Stimulated activated CD8-positive, alpha-beta memory T cell treated with anti-CD3 and anti-CD28 coated beads, Interleukin-7, amount 100 ng/mL, for 1 hour (primary cell): Measurements from ENCODE around the gene COL20A1.

ENCODE experiments used
- DNase-seq, 2 donors: peaks; one replicate each; pipeline ENCODE4 v3.0.0-alpha.2; 2020; ENCODE audit warnings: low read depth in 2 of 2

The COL20A1 gene

GRCh38 chr20:63320041-63320511 is 27.1 kb downstream of the COL20A1 start:
- DNase-seq: no peak

- DNase-seq: no peak
These were observed 27.7 kb downstream of the COL20A1 start for GRCh38 chr20:63320616-63321147.

- DNase-seq: no peak
These were observed 28.3 kb downstream of the COL20A1 start for GRCh38 chr20:63321148-63321831.

DNA sequence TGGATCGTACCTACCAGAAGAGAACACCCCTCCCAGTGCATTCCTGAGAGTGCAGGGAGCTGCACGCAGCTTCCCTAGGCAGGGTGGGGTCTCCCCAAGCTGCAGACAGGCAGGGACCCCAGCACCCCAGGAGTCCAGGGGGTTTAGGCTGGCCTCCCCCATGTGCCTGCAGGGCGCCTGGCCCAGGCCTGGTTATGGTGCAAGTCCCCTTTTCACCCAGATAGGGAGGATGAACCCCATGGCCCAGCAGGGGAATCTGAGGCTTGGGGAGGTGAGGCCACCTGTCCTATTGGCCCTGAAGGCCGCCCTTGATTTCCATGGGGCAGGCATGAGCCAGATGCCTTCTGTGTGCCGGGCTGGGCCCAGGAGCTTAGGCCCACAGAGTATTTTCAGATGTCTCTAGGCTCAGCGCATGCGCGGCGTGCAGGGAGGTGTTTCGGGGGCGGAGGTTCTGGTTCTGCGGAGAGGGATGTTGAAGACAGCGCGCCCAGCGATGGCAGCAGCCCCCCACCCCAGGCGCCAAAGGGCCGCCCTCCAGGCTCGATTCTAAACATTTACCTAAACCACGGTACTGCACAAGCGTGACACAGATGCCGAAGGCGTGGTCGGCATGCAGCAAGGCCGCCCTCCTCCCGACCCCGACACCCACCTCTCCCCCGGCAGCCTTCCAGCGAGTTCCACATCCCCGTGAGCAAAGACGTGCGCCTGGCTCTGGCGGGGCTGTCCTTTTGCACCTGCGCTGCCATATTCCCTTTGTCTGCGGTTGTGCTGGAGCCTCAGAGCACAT is 29.4 kb downstream of the COL20A1 start:
- no peak for DNase-seq

- no peak for DNase-seq
These were observed 29.9 kb downstream of the COL20A1 start for GRCh38 chr20:63322933-63323273.

DNA sequence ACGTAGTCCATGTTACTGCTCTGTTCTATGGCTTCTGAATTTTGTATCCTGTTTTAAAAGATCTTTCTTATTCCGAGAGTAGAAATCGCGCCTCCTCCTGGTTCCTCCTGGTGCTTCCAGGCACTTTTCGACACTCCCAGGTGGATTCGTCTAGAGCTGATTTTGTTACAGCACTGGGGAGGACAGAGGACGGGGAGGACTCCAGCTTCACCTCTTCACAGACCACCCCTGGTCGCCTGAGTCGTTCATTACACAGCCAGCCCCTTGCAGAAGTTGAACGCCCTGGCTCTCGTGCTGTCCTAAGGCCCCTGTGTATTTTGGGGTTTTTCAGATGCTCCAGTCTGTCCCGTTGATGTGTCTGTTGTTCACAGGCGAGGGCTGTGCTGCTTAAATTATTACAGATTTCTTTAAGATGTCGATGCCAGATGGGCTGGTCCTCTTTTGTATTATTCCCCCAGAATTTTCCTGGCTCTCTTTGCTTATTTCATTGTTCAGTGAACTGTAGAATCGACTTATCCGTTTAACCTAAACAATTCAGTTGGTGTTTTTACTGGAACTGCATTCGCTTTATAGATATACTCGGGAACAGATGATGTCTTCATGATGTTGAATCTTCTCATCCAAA is 30.5 kb downstream of the COL20A1 start:
- DNase-seq: no peak

GRCh38 chr20:63325021-63325471 is 32.1 kb downstream of the COL20A1 start:
- DNase-seq: no peak

- DNase-seq: no peak
These were observed 32.7 kb downstream of the COL20A1 start for GRCh38 chr20:63325554-63326313.

- no peak for DNase-seq
These were observed 33.6 kb downstream of the COL20A1 start for GRCh38 chr20:63326314-63327230.

DNA sequence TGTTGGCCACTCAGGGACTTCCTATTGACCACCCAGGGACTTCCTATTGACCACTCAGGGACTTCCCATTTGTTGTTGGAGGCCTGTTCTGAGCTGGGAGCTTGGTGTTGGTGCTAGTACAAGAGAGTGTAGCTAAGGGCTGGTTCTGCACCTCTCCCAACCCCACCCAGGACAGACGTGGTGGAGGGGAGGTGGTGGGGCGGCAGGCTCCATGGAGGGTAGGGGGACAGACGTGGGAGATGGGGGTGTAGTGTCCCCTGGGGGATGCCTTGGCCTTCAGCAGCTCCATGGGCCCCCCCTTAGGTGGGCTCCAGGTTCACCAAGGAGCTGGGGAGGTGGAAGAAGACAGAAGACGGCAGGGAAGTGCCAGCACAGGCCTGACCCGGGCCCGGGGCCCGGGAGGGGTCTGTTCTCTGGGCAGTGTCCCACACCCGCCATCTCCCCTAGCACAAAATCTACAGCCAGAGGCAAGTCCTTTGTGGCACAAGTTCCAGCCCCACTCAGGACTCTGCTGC is 34.3 kb downstream of the COL20A1 start:
- DNase-seq: no peak

DNA sequence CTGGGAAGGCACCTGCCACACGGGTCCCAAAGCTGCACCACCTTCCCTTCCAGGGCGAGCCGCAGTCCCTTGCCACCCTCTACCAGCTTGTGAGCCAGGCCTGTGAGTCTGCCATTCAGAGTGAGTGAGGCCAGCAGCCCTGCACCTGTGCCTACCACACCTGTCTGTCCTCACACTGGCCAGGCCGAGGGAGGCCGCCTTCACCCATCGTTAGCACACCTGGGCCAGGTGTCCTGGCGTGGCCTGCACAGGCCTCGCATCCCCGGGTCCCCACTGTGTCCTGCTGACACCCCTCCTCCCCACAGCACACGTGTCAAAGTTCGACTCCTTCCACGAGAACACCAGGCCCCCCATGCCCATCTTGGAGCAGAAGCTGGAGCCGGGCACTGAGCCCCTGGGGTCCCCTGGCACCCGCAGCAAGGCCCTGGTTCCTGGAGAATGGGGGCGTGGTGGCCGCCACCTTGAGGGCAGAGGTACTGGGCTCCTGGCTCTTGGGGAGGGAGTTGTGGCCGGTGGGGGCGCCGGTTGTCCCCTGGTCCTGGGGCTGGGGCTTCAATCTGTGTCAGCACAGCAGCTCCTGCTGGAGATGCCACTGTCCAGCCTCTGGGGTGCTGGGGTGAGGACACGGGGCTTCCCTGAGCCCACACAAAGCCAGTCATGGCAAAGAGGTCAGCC is 35.2 kb downstream of the COL20A1 start:
- no peak for DNase-seq

DNA sequence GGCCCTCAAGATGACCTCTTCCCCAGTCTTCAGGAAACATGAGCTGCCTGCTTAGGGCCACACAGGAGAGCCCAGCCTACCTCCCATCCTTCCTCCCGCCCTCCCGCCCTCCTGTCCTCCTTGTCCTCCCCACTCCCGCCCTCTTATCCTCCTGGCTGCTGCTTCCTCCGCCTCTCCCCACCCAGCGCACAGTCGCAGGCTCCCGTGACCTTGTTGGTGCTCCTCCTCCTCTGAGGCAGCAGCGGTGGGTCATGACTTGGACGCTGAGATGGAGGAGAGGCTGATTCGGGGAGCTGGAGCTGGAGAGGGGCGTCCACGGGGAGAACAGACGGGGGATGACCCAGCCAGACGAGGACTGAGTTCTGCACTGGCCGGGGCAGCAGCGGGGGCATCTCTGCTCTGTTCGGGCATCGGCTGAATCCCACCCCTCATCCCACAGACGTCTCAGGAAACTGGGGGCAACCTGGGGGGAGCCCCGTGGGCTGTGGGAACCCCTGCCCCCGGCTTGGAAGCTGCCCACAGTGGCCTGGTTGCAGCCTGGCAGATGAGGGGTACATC is 35.8 kb downstream of the COL20A1 start:
- no peak for DNase-seq

DNA sequence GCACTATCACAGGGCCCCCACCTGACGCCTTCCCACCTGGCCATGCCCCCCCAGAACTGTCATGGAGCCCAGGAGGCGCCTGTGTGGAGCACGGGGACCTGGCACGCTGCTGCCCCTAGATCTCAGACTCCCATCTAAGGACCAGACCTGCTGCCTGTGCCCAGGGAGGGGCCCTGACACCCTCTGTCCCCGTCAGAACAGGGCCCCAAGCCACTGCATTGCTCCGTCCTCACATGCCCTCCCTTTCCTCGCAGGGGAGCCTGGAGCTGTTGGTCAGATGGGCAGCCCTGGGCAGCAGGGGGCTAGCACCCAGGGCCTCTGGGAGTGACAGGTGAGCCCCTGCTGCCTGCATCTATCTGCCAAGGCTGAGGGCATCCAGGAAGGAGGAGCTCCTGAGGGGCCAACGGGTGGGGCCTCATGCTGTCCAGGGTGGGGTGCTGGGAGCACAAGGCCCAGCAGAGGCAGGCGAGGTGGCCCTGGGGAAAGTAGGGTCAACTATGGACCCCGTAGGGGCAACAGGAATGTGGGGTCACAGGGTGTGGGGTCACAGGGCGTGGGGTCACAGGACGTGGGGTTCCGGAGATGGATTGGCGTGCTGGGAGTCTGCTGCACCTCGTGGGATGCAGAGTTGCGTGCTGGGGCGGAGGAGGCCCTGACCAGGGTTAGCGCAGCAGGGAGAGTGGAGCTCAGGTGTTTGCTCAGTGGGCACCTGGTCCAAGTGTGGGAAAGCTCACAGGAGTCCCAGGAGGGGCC is 36.5 kb downstream of the COL20A1 start:
- no peak for DNase-seq

- no peak for DNase-seq
These were observed 37.2 kb downstream of the COL20A1 start for GRCh38 chr20:63330084-63330760.

- DNase-seq: no peak
These were observed 38.0 kb downstream of the COL20A1 start for GRCh38 chr20:63330940-63331339.

GRCh38 chr20:63331741-63332400 is 38.9 kb downstream of the COL20A1 start:
- no peak for DNase-seq

DNA sequence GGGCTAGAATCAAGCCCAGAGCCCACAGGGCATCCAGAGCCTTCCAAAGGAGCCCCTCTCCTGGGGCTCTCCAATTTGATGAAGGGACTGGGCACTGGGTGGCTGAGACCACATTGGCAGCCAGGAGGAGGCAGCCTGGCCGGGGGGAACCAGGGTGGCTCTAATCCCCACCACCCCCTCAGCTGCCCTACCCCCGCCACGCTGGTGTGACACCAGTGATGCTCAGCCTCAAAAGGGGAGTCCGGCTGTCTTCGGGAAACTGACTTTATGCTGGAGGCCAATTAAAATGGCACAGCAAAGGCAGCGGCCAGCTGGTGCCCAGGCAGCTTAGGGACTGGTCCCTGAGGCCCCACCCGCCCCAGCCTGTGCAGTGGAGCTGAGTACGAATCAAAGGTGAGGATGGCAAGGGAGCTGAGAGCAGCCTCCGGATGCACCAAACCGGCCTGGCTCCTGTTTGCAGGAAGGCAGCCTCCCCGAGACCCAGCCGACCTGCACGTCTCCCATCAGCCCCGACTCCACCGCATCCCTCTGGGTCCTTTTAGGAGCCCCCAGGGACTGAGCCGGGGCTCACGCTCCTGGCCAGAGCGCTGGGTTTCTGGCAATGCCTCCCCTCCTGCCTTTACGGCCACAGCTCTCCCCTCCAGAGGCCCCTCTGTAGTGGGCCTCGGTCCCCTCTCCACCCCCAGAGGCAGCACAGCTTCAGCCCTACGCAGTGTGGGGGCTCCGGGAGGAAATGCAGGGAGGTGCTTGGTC is 39.7 kb downstream of the COL20A1 start:
- DNase-seq: no peak
